ENCODE results near the gene CUBN. TPM values are rescaled to one million over a fixed set of nuclear protein-coding genes. Genes with fewer than 3 reads are reported as not detected.

The CUBN gene
- total RNA-seq, 1 experiment from 2014 or later, result 0.07 TPM

- Histone ChIP-seq H3K9me3 (ENCODE audit: insufficient read depth, low read depth) (no peaks in the 10 kb centered on the region), H3K4me2 (no peak overlapping the region), H2AFZ (no peak overlapping the region), H3F3A (ENCODE audit: insufficient read depth, low read depth) (no peaks in the 10 kb centered on the region), H4K20me1 (ENCODE audit: insufficient read depth) (no peaks in the 10 kb centered on the region), H3K4me1 (replicated peaks; ENCODE audit: insufficient read depth) (no peaks in the 10 kb centered on the region), H3K79me2 (ENCODE audit: low read depth) (no peaks in the 10 kb centered on the region), H3K27ac (no peak overlapping the region), H3K27me3 (ENCODE audit: insufficient read depth, low read depth) (no peaks in the 10 kb centered on the region), H3K9me2 (ENCODE audit: insufficient read depth) (no peaks in the 10 kb centered on the region), H3K36me3 (ENCODE audit: low read depth) (no peaks in the 10 kb centered on the region), H3K4me3 (no peak overlapping the region)
- no peak for TF ChIP-seq CTCF (conservative IDR thresholded peaks at IDR 0.05)
- no peak for TF ChIP-seq EZH2 (IDR thresholded peaks at IDR 0.05; ENCODE audit: low read depth)
- intact Hi-C loops (cut with micrococcal nuclease; ENCODE audit: unreplicated experiment), result no loop called here
- ChIA-PET POLR2A (ENCODE audit: unreplicated experiment) (no interaction called here), CTCF (no interaction called here)
- no peak for DNase-seq
- BruUV-seq (replicated peaks), result no TSS peak
These were observed 176.3 kb downstream of the CUBN start for GRCh38 chr10:16953270-16953669.

- Histone ChIP-seq H3K9me2 (ENCODE audit: insufficient read depth) (no peaks in the 10 kb centered on the region), H3K27me3 (ENCODE audit: insufficient read depth, low read depth) (no peaks in the 10 kb centered on the region), H3K4me3 (no peak overlapping the region), H3K9me3 (ENCODE audit: insufficient read depth, low read depth) (no peaks in the 10 kb centered on the region), H2AFZ (no peak overlapping the region), H3K79me2 (ENCODE audit: low read depth) (no peaks in the 10 kb centered on the region), H4K20me1 (ENCODE audit: insufficient read depth) (no peaks in the 10 kb centered on the region), H3F3A (ENCODE audit: insufficient read depth, low read depth) (no peaks in the 10 kb centered on the region), H3K4me2 (no peak overlapping the region), H3K4me1 (replicated peaks; ENCODE audit: insufficient read depth) (no peaks in the 10 kb centered on the region), H3K27ac (no peak overlapping the region), H3K36me3 (ENCODE audit: low read depth) (no peaks in the 10 kb centered on the region)
- TF ChIP-seq CTCF (conservative IDR thresholded peaks at IDR 0.05) (no peak), EZH2 (IDR thresholded peaks at IDR 0.05; ENCODE audit: low read depth) (no peak)
- BruUV-seq (replicated peaks), result no TSS peak
- ChIA-PET POLR2A (ENCODE audit: unreplicated experiment) (no interaction called here), CTCF (no interaction called here)
- intact Hi-C loops (cut with micrococcal nuclease; ENCODE audit: unreplicated experiment), result no loop called here
- no peak for DNase-seq
These were observed 177.0 kb downstream of the CUBN start for GRCh38 chr10:16952610-16953009.

- Histone ChIP-seq H3K27me3 (ENCODE audit: insufficient read depth, low read depth) (no peaks in the 10 kb centered on the region), H3K36me3 (ENCODE audit: low read depth) (no peaks in the 10 kb centered on the region), H3K27ac (no peak overlapping the region), H3K79me2 (ENCODE audit: low read depth) (no peaks in the 10 kb centered on the region), H3K4me2 (no peak overlapping the region), H3K4me1 (replicated peaks; ENCODE audit: insufficient read depth) (no peaks in the 10 kb centered on the region), H3F3A (ENCODE audit: insufficient read depth, low read depth) (no peaks in the 10 kb centered on the region), H4K20me1 (ENCODE audit: insufficient read depth) (no peaks in the 10 kb centered on the region), H3K9me3 (ENCODE audit: insufficient read depth, low read depth) (no peaks in the 10 kb centered on the region), H3K9me2 (ENCODE audit: insufficient read depth) (no peaks in the 10 kb centered on the region), H2AFZ (no peak overlapping the region), H3K4me3 (no peak overlapping the region)
- BruUV-seq (replicated peaks), result no TSS peak
- TF ChIP-seq CTCF (conservative IDR thresholded peaks at IDR 0.05) (no peak), EZH2 (IDR thresholded peaks at IDR 0.05; ENCODE audit: low read depth) (no peak)
- intact Hi-C loops (cut with micrococcal nuclease; ENCODE audit: unreplicated experiment), result no loop called here
- CTCF ChIA-PET, result no interaction called here
- POLR2A ChIA-PET (ENCODE audit: unreplicated experiment), result no interaction called here
- DNase-seq, result no peak
These were observed 177.5 kb downstream of the CUBN start for GRCh38 chr10:16952080-16952479.
